ENCODE results near the gene PEX14.

The PEX14 gene

GRCh38 chr1:10675813-10676212 is 201.1 kb downstream of the PEX14 start:
- DNase-seq (ENCODE audit: low read depth), result no peak
- TF ChIP-seq CTCF (conservative IDR thresholded peaks at IDR 0.05; ENCODE audit: low read depth, low read length), result no peak
- H3K4me3 ChIP-seq (ENCODE audit: low read depth, low read length), result no peak overlapping the region

- DNase-seq (ENCODE audit: low read depth), result no peak
- no peak overlapping the region for H3K4me3 ChIP-seq (ENCODE audit: low read depth, low read length)
- TF ChIP-seq CTCF (conservative IDR thresholded peaks at IDR 0.05; ENCODE audit: low read depth, low read length), result no peak
Measured at GRCh38 chr1:10676963-10677362, 202.2 kb downstream of the PEX14 start.

GRCh38 chr1:10677491-10678391 is 203.0 kb downstream of the PEX14 start:
- H3K4me3 ChIP-seq (ENCODE audit: low read depth, low read length), result no peak overlapping the region
- TF ChIP-seq CTCF (conservative IDR thresholded peaks at IDR 0.05; ENCODE audit: low read depth, low read length), result no peak
- peak; percentile 3 for DNase-seq (ENCODE audit: low read depth)

- TF ChIP-seq CTCF (conservative IDR thresholded peaks at IDR 0.05; ENCODE audit: low read depth, low read length), result no peak
- H3K4me3 ChIP-seq (ENCODE audit: low read depth, low read length), result no peak overlapping the region
- DNase-seq (ENCODE audit: low read depth), result no peak
Measured at GRCh38 chr1:10678402-10678801, 203.7 kb downstream of the PEX14 start.

- DNase-seq (ENCODE audit: low read depth), result no peak
- no peak overlapping the region for H3K4me3 ChIP-seq (ENCODE audit: low read depth, low read length)
Measured at GRCh38 chr1:10678852-10679251, 204.1 kb downstream of the PEX14 start.

GRCh38 chr1:10679496-10680220 is 204.9 kb downstream of the PEX14 start:
- DNase-seq (ENCODE audit: low read depth), result peak; percentile 69
- TF ChIP-seq CTCF (conservative IDR thresholded peaks at IDR 0.05; ENCODE audit: low read depth, low read length), result no peak
- H3K4me3 ChIP-seq (ENCODE audit: low read depth, low read length), result no peak overlapping the region

More at GRCh38 chr1:10678852-10679251, 204.1 kb downstream of the PEX14 start:
- no peak for TF ChIP-seq CTCF (conservative IDR thresholded peaks at IDR 0.05; ENCODE audit: low read depth, low read length)

All from choroid plexus epithelial cell (primary cell).